ENCODE measurements around the gene CCM2.

CCM2 gene

DNA sequence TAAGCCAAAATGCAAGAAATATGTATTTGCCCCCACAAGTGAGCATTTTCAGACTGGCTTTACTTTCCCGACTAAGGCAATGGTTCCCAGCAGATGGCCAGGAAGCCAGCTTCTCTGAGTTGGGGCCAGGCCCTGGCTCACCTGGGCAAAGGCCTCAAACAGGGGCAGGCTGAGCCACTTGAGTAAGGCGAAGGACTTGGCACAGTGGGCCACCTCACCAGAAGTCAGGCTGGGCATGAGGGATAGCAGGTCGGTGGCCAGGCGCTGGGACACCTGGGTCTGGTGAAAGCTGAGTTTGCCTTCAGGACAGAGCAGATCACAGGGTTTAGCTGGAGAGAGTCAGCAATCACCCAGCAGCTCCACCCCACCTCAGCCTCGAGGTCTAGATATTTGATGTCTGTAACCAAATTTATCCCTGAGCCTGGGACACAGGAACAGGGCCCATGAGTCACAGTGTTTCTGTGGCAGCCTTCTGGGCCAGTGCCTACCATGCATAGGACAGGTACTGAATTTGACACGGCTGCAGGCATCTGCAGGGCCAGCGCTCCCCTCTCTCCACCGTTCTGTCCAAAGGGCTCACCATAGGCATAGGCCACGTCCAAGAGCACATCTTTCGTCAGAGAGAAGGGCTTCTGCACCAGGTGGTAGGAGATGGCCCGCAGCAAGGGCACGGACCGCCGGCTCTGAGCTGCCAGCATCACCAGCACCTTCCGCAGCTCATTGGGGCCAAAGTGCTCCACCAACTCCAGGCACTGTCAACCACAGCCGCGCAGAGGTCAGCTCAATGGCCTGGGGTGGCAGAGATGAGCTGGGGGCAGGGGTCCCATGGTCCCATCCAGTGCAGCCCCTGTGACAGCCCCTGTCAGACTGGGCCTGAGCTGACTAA lies 104.2 kb downstream of the CCM2 start:
- Histone ChIP-seq H3K4me2 (no peak overlapping the region), H3K4me3 (IDR thresholded peaks at IDR 0.05; ENCODE audit: insufficient read depth, low read depth, low read length) (no peak overlapping the region), H4K20me1 (ENCODE audit: insufficient read depth) (peaks cover 20% of the 10 kb centered on the region; the same call in 1 of the 2 replicates), H3K79me2 (ENCODE audit: insufficient read depth, low read depth) (peaks cover 35% of the 10 kb centered on the region), H3K9ac (no peak overlapping the region), H3K27me3 (ENCODE audit: insufficient read depth, low read depth) (no peaks in the 10 kb centered on the region), H3K27ac (no peak overlapping the region), H2AFZ (ENCODE audit: low read depth) (no peak overlapping the region), H3K4me1 (ENCODE audit: low read depth, poor library complexity, severe bottlenecking) (peaks cover 11% of the 10 kb centered on the region), H3K36me3 (ENCODE audit: insufficient read depth) (peaks cover 42% of the 10 kb centered on the region; the same call in 1 of the 2 replicates)
- TF ChIP-seq, protein P1, sequence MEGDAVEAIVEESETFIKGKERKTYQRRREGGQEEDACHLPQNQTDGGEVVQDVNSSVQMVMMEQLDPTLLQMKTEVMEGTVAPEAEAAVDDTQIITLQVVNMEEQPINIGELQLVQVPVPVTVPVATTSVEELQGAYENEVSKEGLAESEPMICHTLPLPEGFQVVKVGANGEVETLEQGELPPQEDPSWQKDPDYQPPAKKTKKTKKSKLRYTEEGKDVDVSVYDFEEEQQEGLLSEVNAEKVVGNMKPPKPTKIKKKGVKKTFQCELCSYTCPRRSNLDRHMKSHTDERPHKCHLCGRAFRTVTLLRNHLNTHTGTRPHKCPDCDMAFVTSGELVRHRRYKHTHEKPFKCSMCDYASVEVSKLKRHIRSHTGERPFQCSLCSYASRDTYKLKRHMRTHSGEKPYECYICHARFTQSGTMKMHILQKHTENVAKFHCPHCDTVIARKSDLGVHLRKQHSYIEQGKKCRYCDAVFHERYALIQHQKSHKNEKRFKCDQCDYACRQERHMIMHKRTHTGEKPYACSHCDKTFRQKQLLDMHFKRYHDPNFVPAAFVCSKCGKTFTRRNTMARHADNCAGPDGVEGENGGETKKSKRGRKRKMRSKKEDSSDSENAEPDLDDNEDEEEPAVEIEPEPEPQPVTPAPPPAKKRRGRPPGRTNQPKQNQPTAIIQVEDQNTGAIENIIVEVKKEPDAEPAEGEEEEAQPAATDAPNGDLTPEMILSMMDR (conservative IDR thresholded peaks at IDR 0.05; ENCODE audit: low read depth, low read length) = no peak

DNA sequence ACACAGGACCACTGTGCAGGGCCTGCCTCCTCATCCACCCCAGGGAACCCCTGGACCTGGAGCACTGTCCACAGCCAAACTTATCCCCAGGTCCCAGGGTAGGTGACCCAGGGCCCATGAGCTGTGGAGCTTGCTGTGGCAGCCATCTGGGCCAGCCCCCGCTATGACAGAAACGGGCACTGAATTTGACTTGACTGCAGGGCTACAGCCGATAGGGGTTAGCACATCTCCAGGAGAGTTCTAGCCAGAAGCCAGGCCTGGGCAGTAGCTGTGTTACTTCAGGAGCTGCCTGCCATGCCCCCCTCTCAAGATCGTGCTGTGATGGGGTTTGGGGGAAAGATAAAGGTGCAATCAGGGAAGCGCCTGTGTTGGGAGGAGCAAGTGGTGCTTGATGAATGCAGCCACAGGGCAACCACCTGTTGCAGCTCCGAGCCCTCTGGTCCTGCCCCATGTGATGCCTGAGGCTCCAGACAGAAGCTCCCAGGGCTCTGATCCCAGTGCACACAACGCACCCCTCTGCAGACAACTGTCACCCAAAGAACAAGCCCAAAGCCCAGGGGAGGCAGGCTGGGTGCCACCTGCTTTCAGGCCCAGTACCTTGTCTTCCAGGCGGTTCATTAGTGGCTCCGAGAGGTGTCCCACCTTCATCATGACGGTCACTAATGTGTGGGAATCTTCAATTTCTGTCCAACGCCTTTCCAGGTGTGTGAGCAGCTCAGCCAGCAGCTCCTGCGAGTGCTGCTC lies 105.0 kb downstream of the CCM2 start:
- Histone ChIP-seq H3K27me3 (ENCODE audit: insufficient read depth, low read depth) (no peaks in the 10 kb centered on the region), H3K4me2 (no peak overlapping the region), H3K36me3 (ENCODE audit: insufficient read depth) (peaks cover 38% of the 10 kb centered on the region; the same call in 1 of the 2 replicates), H2AFZ (ENCODE audit: low read depth) (no peak overlapping the region), H3K4me3 (IDR thresholded peaks at IDR 0.05; ENCODE audit: insufficient read depth, low read depth, low read length) (no peak overlapping the region), H3K27ac (no peak overlapping the region), H3K9ac (no peak overlapping the region), H4K20me1 (ENCODE audit: insufficient read depth) (peaks cover 20% of the 10 kb centered on the region; the same call in 1 of the 2 replicates), H3K79me2 (ENCODE audit: insufficient read depth, low read depth) (peaks cover 44% of the 10 kb centered on the region), H3K4me1 (ENCODE audit: low read depth, poor library complexity, severe bottlenecking) (peaks cover 19% of the 10 kb centered on the region)
- TF ChIP-seq, protein P1 (conservative IDR thresholded peaks at IDR 0.05; ENCODE audit: low read depth, low read length) = no peak

DNA sequence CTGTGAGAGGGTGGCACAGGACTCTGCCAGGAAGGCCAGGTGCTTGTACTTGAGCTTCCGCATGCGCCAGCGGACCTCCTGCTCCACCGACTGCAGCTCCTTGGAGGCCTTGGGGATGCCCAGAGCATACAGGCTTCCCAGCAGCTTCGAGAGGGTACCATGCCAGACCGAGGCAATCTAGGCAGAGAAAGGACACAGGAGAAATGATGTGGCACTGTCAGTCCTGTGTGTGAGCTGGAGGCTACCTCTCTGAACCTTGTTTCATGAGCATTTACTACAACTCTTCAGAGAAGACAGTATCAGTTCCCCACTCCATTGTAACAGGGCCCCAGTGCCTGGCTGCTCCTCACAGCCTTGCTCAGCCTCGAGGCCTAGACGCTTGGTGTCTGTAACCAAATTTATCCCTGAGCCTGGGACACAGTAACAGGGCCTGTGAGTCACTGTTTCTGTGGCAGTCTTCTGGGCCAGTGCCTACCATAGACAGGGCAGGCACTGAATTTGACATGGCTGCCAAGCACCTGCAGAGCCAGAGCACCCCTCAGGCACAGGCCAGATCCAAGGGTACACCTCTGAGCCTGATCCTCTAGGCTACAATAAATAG lies 105.7 kb downstream of the CCM2 start:
- H3K79me2 ChIP-seq (ENCODE audit: insufficient read depth, low read depth) = peaks cover 50% of the 10 kb centered on the region
- H3K4me2 ChIP-seq = no peak overlapping the region
- H4K20me1 ChIP-seq (ENCODE audit: insufficient read depth) = peaks cover 20% of the 10 kb centered on the region; the same call in 1 of the 2 replicates
- no peaks in the 10 kb centered on the region for H3K27me3 ChIP-seq (ENCODE audit: insufficient read depth, low read depth)
- no peak overlapping the region for H3K9ac ChIP-seq
- H3K27ac ChIP-seq = no peak overlapping the region
- H3K4me3 ChIP-seq (IDR thresholded peaks at IDR 0.05; ENCODE audit: insufficient read depth, low read depth, low read length) = no peak overlapping the region
- TF ChIP-seq, protein P1 (conservative IDR thresholded peaks at IDR 0.05; ENCODE audit: low read depth, low read length) = no peak
- H3K4me1 ChIP-seq (ENCODE audit: low read depth, poor library complexity, severe bottlenecking) = peaks cover 26% of the 10 kb centered on the region
- H3K36me3 ChIP-seq (ENCODE audit: insufficient read depth) = peaks cover 31% of the 10 kb centered on the region; the same call in 1 of the 2 replicates
- no peak overlapping the region for H2AFZ ChIP-seq (ENCODE audit: low read depth)

DNA sequence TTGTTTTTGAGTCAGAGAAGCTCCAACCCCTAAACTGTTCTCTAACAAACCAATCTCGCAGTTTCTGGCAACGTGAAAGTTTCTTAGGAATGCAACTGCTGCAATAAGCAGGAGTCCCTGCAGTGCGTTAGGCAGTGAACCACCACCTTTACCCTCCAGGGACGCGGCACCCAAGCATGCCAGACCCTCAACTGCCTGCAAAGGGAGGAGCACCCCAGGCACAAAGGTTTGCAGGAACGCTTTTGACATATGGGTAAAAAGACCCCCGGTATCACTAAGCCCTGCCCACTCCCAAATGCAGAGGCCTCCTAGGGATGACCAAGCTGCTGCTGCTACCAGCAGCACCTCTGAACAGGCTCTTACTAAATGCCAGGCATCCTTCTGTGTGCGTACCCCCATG lies 106.8 kb downstream of the CCM2 start:
- Histone ChIP-seq H3K27ac (no peak overlapping the region), H3K4me1 (ENCODE audit: low read depth, poor library complexity, severe bottlenecking) (peaks cover 27% of the 10 kb centered on the region), H4K20me1 (ENCODE audit: insufficient read depth) (peaks cover 20% of the 10 kb centered on the region; the same call in 1 of the 2 replicates), H3K27me3 (ENCODE audit: insufficient read depth, low read depth) (no peaks in the 10 kb centered on the region), H3K4me3 (IDR thresholded peaks at IDR 0.05; ENCODE audit: insufficient read depth, low read depth, low read length) (no peak overlapping the region), H3K36me3 (ENCODE audit: insufficient read depth) (peaks cover 25% of the 10 kb centered on the region; the same call in 1 of the 2 replicates), H3K79me2 (ENCODE audit: insufficient read depth, low read depth) (peaks cover 58% of the 10 kb centered on the region), H3K9ac (no peak overlapping the region), H2AFZ (ENCODE audit: low read depth) (no peak overlapping the region), H3K4me2 (no peak overlapping the region)
- TF ChIP-seq, protein P1 (conservative IDR thresholded peaks at IDR 0.05; ENCODE audit: low read depth, low read length) = no peak

Data from KMS-11 (cell line).